T47D (cell line): ENCODE results near the gene COBL.

Experiments used
- DNase-seq, 2 experiments: peaks; one replicate each; pipeline versions ENCODE4 v3.0.0 to v3.0.0-alpha.2; 2011 to 2012; ENCODE audit warnings: low read depth in 1 of 2, low spot score in 1 of 2
- JUND ChIP-seq: IDR thresholded peaks from 2 replicates; pipeline ENCODE4 v1.6.1; 2012; ENCODE audit warnings: low read depth
- in situ Hi-C: cut with HindIII; loops from 2 replicates; pipeline ENCODE4 v1.10.0; 2016; ENCODE audit warnings: low sequenced_read_pairs, low pct_unique_long_range_greater_than_20kb

The COBL gene

DNA sequence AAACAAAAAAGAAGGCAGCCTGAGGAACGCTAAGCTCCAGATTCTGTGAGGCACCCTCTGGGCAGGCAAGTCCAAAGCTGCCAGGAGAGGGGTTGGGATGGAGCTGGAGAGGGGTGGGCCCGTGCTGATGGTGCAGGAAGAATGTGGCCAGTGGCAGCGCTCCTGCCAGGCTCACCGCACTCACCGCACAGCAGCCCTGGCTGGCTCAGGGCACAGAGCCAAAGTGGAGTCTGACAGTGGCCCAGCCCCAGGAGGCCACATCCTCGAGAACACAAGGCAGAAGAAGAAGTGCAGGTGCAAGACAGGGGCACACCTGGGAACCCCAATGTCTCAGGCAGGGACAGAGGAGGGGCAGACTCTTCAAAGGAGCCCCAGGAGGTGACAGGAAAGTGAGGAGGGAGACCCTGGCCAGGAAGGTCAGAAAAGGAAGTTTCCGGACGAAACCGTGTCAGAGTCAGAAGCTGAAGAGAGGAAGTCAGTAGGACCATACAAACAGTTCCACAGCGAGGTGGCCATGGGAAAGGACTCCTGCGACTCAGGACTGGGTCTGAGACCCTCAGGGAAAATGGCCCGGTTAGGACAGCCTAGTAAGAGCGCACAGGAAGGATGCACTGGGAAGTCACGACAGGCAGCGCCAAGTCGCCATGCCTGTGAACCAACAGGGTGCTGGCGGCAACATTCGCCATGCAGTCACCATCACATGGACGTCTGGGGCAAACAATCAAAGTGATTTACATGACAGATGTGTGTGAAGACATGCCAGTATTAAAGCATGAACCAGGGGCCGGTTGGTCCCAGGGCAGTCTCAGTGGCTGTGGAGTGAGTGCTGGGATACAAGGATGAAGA, 54.4 kb downstream of the COBL start:
- in situ Hi-C loops = no loop called here
- no peak for DNase-seq
- no peak for TF ChIP-seq JUND

DNA sequence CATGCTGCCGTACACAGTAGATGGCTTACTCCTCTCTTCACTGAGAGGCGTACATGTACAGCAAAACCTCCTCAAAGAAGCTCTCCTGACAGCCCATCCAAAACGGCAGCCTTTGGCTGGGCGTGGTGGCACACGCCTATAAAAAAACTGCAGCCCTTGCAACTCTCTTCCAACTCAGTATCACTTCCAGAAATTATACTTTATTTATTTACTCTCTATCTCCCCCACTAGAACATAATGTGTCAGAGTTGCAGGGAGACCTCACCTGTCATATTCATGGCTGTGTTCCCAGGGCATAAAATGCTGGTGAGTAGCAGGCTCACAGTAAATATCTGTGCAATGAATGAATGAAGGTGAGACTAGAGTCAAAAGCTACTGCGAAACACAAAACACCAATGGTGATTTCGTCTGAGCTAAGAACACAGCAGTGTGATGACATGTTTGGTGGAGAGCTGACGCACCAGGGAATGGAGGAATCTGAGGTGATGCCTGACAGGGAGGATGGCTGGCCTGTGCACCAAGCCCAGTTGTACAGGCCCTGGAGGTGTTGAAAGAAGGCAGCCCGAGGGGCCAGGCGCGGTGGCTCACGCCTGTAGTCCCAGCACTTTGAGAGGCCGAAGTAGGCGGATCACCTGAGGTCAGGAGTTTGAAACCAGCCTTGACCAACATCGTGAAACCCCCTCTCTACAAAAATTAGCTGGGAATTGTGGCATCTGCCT, 55.3 kb downstream of the COBL start:
- no peak for DNase-seq
- in situ Hi-C loops = no loop called here
- no peak for TF ChIP-seq JUND

DNA sequence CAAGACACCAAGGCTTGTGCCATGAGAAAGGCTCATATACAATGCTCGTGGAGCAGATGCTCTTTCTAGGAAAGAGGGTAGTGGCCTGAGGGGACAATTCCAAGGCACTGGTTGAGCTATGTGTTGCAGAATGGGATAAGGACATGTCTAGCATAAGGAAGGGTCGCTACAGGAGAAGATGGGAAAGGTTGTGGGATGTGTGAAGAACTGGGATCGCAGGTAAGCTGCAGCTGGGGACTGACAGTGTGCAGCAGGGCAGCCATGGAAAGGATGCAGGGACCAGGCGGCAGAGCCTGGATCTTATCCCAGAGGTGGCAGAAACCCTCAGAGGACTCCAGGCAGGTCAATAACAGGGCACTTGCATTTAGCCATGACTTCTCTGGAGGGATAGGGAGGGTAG, 56.1 kb downstream of the COBL start:
- no peak for DNase-seq
- no peak for TF ChIP-seq JUND
- in situ Hi-C loops = no loop called here

DNA sequence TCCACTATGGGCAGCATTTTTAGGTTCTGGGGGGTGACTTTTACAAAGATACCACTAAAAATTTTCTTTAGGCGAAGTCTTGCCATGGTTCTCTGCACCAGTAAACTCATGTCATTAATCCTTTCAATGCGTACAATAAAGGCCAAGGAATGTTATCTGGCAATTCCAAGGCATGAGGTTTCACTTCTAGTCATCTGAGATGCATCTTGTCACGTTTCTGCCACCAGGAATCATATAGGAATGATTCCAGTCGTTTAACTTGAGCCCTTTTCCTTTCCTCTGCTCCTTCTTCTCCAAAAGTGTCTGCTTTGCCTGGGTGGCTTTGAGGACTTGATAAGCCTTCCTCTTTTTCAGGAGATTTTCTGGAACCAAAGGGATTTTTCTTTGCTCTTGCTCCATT, 56.8 kb downstream of the COBL start:
- in situ Hi-C loops = no loop called here
- no peak for TF ChIP-seq JUND
- no peak for DNase-seq

- in situ Hi-C loops = no loop called here
- peak in 1 of 2 experiments; percentile 16 for DNase-seq
- no peak for TF ChIP-seq JUND
Measured at GRCh38 chr7:51256916-51257315, 59.7 kb downstream of the COBL start.

DNA sequence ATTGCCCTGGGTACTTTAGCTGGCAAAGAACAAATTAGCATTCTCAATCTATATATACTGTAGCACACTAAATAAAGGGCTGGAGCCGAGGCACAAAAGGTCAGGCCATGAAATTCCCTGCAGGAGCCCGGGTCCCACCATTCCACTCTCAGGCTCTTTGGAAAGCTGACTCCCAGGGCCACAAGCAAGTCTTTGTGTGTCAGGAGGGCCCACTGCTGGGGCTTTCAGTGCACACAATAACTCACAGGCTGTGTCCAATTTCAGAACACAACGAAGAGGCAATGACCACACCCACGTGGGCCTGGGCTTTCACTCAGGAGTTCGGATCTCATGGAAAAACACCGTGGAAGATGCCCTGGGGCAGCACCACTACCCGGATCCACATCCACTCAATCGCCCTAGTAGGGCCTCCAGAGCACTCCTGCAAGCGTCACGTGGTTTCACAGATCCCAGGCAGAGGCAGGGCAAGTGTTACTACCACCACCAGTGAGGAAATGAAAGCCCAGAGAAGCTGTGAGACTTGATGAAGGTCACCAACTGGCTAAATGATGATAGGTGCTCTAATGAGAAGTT, 60.3 kb downstream of the COBL start:
- no peak for DNase-seq
- in situ Hi-C loops = no loop called here
- TF ChIP-seq JUND = no peak

GRCh38 chr7:51255536-51256208, 60.9 kb downstream of the COBL start:
- in situ Hi-C loops = no loop called here
- no peak for DNase-seq
- no peak for TF ChIP-seq JUND

GRCh38 chr7:51255036-51255435, 61.6 kb downstream of the COBL start:
- in situ Hi-C loops = no loop called here
- no peak for DNase-seq
- no peak for TF ChIP-seq JUND

GRCh38 chr7:51253157-51253556, 63.5 kb downstream of the COBL start:
- no peak for TF ChIP-seq JUND
- in situ Hi-C loops = no loop called here
- peak in 1 of 2 experiments; percentile 46 for DNase-seq

- in situ Hi-C loops = no loop called here
- DNase-seq = no peak
- 0 out of 2 replicates have a peak, but pooled peaks have one; percentile 29 for TF ChIP-seq JUND
Measured at GRCh38 chr7:51251290-51251689, 65.3 kb downstream of the COBL start.

DNA sequence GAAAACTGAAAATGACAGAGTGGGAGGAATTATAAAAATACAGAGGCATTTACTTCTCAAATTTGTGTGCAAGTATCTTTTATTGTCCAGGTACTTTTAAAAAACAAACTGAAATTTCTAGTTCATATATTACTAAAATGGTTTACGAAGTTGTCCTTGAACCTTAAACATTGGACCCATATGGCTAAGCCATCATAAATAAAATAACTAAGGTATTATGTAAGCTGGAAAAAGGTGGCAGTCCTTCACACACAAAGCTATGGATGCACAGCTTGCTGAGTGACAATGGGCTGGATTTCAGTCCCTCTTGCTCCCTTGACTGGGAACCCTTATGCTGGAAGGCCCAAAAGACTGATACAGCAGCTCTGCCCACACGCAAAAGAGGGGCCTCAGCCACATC, 66.1 kb downstream of the COBL start:
- TF ChIP-seq JUND = no peak
- DNase-seq = no peak
- in situ Hi-C loops = no loop called here

GRCh38 chr7:51249991-51250390, 66.6 kb downstream of the COBL start:
- DNase-seq = no peak
- TF ChIP-seq JUND = no peak
- in situ Hi-C loops = no loop called here
